ENCODE results near the gene AARS2.
A peak's percentile ranks its signal among the peaks of the same experiment; 100 is the strongest.

AARS2 gene

GRCh38 chr6:44298055-44298803, 14.9 kb downstream of the AARS2 start:
- no peak for DNase-seq

DNA sequence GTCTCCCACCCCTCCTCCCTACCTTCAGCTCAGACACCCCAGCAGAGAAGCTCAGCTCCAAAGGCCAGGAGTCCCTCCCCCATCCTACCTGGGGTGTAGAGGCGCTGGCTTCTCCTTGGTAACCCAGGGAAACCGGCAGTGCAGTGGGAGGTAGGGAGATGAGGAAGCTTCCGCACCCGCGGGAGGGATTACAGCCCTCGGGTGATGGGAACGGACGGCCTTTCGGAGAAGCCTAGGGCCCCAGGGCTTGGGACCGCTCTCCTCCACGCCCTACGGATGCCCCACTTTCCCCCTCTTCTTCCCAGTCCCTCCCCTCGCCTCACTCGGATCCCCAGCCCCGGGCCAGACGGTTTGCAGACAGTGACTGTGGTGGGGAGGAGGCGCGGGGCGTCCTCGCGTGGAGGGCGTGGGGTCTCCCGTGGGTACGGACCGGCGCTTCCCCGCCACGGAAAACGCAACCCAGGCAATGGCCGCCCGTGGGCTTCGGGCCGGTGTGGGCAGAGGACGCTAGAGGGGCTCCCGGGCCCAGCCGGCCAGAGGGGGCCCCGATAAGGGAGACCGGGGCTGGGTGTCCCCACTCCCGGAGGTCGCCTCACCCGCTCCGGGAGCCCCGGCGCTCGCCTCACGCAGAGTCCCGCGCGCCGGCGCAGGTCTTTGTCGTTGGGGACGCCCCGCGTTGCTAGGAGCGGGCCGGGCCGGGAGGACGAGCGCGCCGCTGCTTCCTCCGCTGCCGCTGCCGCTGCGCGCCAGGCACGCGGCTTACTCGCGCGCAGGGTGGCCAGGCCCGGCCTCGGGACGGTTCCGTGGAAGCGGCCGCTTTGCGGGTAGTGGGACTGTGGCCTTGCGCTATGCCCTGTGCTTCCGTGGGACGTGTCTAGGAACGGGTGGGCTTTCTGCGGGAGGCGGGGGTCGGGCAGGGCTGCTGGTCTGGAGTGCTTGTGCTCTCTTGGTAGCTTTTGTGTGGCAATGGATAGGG, 15.8 kb downstream of the AARS2 start:
- no peak for DNase-seq

DNA sequence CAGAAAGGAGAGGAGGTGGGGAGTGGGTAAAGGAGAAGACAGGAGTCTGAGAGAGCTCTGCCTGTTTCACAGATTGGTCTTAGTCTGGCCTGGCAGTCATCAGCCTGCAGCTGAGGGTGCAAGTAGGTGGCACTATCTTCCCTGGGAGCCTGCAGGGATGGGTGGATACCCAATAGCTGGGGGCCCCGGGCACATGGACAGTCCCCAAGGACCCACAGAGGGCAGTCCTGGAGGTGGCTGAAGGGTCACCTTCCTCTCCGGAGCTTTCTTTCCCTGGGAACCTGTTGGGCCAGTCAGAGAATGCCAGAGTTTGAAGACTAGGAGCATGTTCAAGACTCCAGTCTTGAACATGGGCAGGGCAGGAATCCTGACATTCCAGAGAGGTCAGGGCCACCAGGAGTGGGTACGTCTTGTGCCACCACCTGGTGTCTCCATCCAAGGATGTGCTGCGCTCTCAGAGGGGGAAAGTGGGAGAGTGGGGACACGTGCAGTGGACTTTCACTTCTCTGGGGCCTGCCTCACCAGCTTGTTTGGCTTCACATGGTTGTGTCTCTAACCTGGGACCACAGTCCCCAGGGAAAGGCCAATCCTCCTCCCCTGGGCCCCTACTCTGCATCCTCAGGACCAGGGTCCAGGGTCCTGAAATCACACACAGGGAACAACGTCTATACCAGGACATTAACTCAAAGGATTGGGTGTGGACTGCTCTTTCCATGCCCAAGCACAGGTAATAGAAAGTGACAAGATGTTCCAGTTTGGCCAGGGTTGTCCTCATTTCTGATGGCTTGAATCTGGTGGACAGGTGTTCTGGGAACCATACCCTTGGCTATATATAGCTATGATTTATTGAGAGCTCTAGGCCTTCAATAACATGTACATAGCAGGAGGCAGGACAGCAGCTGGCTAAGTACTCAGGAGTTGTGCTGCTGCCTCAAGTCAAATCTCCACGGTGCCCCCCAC, 18.0 kb downstream of the AARS2 start:
- DNase-seq: no peak

- DNase-seq: no peak
These were observed 20.3 kb downstream of the AARS2 start for GRCh38 chr6:44292661-44293365.

DNA sequence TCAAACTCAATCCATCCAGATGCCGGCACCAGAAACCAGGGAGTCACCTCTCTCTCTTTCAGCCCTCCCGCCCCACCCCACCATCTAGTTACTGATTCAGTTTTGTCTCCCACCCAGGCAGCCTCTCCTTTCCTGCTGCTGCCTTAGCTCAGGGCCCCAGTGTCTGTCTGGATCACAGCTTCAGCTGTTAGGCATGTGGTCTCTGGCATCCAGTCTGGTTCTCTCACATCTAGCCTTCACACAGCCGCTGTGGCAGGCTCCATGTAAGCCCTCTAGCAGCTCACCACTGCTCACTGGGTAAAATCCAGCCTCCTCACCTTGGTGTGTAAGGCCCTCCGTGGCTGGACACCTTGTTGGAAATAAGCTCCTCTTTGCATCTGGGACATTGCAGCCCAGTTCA, 21.3 kb downstream of the AARS2 start:
- no peak for DNase-seq

DNA sequence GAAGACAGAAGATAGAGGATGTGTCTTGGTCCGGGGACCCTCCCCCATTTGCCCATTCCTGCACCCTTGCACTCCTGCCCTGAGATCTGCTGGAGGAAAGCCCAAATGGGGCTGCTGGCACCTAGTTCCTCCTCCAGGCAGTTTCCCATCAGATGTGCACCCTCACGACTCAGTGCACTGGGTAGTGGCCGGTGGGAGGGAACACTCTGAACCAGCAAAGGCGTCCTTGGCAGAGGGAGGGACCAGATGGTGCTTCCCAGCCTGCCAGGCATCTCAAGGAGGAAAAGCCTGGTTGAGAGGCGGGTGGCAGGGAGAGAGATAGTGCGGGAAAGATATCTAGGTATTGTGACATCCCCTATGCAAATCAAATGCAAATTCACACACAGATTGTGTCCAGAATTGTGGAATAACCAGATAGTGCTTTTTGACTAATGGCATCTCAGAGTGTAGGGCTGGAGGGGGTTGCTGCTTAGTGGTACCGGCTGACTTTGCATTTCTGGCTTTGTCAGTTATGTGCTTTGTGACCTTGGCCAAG, 23.4 kb downstream of the AARS2 start:
- DNase-seq: no peak

GRCh38 chr6:44286747-44287146, 26.4 kb downstream of the AARS2 start:
- DNase-seq: no peak

GRCh38 chr6:44286285-44286565, 26.9 kb downstream of the AARS2 start:
- DNase-seq: no peak

DNA sequence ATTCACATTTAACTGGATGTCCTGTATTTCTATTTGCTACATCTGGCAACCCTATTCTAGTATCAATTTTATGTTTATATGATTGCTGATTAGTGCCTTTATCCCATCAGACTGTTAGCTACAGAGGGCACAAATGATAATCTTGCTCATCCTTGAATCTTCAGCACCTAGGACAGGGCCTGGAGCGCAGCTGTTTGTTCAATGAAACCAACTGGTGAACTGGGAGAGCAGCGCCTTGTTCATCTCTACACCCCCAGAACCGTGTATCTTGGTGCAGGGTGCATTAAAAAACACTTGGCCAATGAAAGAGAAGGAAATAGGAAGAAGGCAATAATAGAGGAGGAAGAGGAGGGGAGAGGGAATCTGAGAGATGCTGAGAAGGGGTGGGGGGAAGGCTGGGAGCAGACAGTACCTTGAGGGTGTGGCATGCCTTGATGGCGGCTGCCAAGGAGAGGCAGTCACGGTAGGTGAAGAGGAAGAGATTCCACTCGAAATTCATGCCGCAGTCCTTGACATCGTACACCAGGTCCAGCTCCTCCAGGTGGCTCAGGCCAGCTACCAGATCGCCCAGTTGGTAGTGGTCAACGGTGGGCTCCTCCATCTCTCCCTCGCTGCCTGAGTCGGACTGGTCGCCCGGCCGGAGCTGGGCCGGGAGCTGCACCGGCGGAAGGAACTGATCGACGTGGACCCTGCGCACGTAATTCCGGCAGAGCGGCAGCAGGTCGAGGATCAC, 27.4 kb downstream of the AARS2 start:
- no peak for DNase-seq

GRCh38 chr6:44284867-44285266, 28.3 kb downstream of the AARS2 start:
- no peak for DNase-seq

- DNase-seq: no peak
These were observed 29.0 kb downstream of the AARS2 start for GRCh38 chr6:44284121-44284520.

DNA sequence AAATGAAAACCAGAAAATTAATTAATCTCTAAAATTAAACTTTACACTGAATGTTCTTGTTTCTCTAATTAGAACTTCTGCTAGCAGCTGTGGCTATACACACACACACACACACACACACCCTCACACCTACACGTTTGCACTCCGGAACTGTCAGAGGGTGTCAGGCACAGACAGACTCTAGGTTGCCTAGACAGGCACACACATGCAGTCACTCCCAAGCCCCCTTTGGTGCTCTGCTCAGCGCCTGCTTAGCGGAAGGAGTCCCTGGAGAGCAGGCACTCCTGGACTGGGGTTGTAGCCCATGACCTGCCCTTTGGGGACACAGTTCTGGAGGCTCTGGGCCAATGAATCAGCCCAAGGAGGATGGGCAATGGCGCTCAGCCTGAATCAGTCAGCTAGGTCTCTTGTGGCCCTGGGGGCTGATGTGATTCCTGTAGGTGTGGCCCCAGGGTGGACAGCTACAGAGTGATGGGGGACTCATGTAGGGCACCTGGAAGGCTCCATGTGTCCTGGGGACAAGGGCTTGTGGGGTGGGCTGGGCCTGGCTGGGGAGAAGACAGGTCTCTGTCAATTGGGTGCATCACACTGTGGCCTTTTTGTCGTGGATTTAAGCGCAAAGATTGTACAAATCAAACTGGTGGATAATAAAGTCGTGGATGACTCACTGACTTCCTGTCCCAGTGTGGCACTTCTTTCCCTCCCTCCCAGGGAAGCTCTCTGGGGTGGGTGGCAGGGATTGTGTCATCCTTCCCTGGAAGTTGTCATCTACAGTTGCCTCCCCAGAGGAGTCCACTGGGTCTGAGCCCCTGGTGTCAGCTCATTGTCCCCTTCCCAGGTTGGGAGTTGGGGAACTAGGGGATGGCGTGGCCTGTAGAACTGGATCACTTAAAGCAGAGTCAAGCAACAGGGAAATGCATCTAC, 34.1 kb downstream of the AARS2 start:
- no peak for DNase-seq

GRCh38 chr6:44278315-44278714, 34.8 kb downstream of the AARS2 start:
- no peak for DNase-seq

- no peak for DNase-seq
These were observed 35.4 kb downstream of the AARS2 start for GRCh38 chr6:44277763-44278162.

GRCh38 chr6:44276667-44277640, 36.2 kb downstream of the AARS2 start:
- no peak for DNase-seq

DNA sequence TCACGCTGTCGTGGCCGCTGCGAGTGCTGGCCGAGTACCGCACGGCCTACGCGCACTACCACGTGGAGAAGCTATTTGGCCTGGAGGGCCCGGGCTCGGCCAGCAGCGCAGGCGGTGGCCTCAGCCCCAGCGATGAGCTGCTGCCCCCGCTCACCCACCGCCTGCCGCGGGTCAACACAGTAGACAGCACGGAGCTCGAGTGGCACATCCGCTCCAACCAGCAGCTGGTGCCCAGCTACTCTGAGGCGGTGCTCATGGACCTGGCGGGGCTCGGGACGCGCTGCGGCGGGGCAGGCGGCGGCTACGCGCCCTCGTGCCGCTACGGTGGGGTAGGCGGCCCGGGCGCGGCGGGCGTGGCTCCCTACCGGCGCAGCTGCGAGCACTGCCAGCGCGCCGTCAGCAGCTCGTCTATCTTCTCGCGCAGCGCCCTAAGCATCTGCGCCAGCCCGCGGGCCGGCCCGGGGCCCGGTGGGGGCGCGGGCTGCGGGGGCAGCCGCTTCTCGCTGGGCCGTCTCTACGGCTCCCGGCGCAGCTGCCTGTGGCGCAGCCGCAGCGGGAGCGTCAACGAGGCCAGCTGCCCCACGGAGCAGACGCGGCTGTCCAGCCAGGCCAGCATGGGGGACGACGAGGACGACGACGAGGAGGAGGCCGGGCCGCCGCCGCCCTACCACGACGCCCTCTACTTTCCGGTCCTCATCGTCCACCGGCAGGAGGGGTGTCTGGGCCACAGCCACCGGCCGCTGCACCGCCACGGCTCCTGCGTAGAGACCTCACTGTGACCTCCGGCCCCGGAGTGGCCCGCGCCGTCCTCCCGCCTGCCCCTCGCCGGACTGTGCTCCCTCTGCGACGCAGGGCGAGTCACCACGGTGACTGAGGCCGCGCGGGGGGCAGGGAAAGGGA, 37.1 kb downstream of the AARS2 start:
- DNase-seq: peak; percentile 24

GRCh38 chr6:44275271-44275748, 37.8 kb downstream of the AARS2 start:
- DNase-seq: no peak

GRCh38 chr6:44273617-44274016, 39.5 kb downstream of the AARS2 start:
- no peak for DNase-seq

Data from NCI-H1092 treated with DMSO at 0.1 percent for 48 hours (cell line).